Activated CD8-positive, alpha-beta memory T cell treated with anti-CD3 and anti-CD28 coated beads for 4 hours (primary cell): ENCODE measurements around the gene CIB2.

Experiments
- DNase-seq, 2 donors: peaks; one replicate each; pipeline ENCODE4 v3.0.0-alpha.2; 2020; ENCODE audit warnings: low read depth in 2 of 2

The CIB2 gene

DNA sequence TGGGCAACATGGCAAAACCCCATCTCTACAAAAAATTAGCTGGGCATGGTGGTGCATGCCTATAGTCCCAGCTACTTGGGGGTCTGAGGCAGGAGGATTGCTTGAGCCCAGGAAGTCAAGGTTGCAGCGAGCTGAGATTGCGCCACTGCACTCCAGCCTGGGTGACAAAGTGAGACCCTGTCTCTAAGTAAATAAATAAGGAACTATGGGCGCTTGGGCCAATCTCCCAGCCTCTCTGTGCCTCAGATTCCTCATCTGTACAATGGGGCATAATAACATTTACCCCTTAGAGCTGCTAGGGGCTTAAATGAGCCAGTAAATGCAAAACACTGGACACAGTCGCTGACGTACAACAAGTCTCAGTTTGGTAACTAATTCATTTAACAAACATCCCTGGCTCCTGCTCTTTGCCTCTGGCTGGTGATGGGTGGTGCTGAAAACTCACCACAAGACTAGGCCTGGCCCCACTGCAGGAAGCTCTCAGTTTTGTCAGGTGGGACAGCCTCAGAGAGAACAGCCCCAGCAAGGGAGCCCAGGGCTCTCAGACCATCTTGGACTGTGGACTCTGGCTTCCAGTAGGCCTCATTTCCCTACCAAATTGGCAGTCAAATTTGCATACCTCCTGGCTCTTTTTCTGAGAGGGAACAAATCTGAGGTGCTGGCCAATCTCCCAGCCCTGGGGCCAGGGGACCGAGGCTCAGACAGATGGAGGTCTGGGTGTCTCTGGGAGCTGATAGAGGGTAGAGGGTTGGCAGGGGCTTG, 47.4 kb downstream of the CIB2 start:
- no peak for DNase-seq

DNA sequence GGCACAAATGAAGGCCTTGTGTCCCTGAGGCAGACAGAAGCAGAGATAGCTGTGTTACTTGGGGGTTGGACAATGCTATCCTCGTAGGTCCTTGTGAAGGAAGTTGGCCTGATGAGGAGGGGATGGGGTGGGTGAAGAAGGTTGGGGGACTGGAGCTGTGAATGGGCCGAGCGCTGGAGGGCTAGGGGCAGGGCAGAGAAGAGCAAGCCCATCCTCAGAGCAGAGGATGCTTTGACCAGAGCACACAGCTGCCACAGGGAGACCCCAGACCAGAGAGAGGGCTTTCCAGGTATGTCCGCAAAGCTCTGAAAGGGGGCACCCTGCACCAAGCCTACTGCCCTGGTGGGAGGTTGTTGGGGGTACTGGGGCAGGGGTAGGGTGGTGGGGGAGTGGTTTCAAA, 48.1 kb downstream of the CIB2 start:
- no peak for DNase-seq

GRCh38 chr15:78082743-78083110, 48.5 kb downstream of the CIB2 start:
- no peak for DNase-seq

- DNase-seq, result no peak
Observed at GRCh38 chr15:78082106-78082742, 49.0 kb downstream of the CIB2 start.

DNA sequence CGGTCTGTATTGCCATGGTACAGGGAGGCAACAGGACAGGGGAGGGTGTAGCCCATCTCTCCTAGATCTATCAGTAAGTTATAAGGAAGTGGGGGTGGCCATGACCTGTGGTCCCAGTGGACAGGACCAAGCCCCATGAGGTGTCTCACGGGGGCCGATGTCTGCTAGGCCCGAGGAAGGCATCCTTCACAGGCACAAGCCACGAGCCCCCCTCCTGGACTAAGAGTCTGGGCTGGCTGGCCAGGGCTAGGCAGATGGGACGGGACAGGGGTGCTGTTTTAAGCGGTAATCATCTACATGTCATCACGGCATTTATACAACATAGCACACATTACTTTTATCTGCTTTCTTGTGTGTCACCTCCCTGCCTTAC, 51.2 kb downstream of the CIB2 start:
- DNase-seq, result no peak

DNA sequence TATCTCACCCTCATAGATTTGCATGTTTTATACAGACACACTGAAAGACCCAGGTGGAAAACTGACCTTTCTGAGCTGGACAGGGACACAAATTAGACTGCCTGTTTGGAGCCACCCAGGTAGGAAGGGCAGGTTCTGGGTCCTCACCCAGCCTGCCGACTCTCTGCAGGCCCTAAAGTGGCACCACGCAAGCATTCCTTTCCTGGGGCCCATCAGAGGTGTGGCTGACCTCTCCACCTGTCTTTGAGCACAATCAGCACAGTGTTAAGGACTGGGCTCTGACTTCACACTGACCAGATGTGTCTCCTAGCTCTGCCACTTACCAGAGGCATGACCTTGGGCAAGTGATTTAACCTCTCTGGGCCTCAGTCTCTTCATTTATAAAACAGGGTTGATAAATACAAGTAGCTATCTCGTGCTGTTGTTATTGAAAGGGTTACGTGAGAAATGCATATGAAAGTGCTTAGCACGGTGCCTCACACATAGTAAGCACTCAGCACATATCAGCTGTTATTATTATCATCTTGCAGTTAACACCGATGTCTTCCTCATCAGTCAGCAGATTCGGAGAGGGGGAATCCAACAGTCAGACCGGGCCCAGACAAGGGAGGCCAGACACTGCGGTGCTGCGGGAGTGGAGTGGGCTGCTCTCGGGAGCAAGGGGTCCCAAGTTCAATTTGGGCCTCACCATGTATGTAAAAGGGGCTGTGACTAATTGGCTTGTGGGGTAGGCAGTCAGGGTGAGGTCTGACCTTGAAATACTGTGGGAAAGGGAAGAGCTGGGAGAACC, 51.8 kb downstream of the CIB2 start:
- no peak for DNase-seq

- no peak for DNase-seq
Observed at GRCh38 chr15:78077871-78078210, 53.4 kb downstream of the CIB2 start.

DNA sequence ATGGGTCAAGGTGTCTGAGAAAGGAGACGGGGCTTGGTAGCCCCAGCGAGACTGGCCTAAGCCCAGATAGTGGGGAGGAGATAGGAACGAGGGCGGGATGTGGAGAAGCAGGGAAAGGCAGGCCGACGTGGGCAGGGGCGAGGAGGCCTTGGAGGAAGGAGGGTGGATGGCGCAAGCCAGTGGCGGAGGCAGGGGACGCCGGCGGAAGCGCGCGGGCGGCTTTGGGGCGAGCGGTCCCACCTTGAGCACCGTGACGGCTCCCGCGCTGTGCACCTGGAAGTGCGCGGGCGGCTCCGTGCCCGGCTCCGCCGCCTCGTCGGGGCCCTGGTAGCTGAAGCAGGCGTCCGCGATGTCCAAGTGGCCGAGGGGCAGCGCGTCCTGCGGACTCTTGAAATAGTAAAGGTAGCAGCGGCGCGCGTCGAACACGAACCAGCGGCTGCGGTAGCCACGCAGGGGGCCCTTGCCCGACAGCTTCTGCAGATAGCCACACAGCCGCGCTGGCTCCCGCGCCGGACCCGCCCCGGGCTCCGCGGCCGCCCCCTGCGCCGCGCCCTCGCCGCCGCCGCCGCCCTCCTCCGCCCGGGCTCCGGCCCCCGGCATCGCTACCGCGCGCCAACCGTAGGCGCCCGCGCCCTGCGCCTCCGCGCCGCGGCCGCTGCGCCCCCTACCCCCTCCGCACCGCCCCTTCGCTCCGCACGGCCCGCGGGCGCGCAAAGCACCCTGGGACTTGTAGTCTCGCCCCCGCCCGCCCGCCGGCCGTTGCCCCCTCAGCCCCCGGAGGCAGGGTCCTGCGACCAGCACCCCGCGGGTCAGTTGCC, 54.0 kb downstream of the CIB2 start, which contains the start of gene TBC1D2B:
TBC1D2B (minus strand) TSS at position 659 of the 818 bp plus-strand sequence; CDS start at position 600, 59 bp downstream.
- peak; percentile 35 to 44 for DNase-seq

DNA sequence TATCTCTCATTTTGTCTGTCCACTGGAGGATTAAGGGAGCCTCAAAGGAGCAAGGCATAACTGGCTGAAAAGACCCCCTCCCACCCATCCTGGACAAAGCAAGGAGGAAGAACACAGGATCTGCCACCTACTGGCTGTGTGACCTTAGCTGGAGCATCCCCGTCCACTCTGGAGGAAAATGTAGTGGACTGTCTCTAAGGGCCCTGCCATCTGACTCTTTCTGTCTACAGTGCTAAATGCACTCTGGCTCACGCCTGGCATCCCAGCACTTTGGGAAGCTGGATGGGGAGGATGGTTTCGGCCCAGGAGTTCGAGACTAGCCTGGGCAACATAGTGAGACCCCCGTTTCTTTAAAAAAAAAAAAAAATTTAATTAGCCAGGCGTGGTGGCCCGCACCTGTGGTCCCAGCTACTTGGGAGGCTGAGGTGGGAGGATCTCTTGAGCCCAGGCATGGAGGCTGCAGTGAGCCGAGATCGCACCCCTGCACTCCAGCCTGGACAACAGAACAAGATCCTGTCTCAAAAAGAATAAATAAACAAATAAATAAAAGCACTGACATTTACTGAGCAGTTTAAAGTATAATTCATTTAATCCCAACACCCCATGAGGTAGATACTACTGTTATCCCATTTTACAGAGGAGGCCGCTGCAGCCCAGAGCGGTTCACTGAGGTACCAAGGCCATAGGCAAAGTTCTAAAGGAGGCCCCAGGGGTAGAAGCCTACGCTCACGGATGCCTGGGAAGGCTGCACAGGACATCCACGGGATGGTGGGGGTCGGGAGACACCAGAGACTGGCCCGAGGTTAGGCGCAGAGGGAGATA, 54.8 kb downstream of the CIB2 start:
- DNase-seq, result no peak

DNA sequence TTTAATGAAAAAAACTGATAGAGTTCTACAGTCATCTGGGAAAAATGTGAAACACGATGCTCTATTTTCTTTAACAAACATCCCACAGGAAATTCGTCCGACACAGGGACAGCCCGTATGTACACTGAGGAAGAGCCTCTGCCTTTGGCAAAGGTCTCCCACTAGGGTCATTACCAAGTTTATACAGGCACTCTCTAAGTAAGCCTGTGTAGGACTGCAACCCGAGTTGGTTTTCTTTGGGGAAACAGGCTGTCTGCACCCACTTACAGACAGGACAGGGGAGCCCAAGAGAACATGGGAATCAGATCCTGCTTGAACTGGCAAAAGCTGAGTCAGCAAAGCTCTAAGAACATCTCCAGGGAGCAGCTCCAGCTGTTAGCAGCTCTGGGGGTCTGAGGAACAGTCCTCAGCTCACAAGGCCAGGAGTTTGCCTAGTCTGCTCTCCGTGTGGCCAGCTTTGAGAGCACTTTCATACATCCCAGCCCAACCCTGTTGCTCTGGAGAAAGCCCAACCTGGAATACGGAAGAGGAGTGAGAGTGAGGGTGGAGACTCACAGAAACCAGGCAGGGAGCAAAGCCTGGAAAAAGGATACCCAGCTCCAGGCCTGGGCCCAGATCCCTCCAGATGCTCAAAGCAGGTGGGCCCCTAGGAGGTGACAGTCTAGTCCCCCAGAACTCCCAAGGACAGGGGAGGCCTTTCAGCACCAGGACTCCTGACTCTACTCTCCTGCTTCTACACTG, 55.6 kb downstream of the CIB2 start:
- DNase-seq, result no peak

DNA sequence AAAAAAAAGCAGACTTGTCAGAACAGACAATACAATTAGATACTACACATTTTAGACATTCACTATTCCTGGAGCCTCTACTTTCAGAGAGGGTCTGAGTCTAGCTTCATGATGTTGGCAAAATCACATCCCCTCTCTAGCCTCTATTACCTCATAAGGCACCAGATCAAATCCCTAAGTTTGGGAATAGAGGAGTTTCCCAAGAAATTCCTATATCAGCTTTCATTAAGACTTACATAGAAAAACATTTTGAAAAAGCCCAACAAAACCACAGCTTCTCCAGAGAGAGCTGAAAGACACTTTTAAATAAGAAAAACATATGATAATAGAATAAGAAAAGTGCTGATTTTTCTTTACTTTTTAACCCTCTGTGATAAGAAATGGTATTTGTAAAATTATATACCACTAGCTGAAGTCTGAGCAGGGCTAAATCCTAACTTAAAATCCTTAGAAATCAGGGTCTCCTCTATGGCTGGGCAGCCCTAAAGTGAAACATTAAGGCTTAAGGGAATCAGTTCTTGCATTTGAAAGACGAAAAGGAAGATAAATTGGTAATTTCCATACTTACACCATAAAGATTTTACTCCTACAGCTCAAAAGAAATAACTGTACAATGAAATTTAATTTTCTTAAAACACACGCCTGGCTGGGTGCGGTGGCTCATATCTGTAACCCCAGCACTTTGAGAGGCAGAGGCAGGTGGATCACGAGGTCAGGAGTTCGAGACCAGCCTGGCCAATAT, 58.0 kb downstream of the CIB2 start:
- no peak for DNase-seq

GRCh38 chr15:78072080-78072892, 59.0 kb downstream of the CIB2 start:
- DNase-seq, result peak in 1 of 2 donors; percentile 17

- no peak for DNase-seq
Observed at GRCh38 chr15:78071383-78071782, 59.9 kb downstream of the CIB2 start.

DNA sequence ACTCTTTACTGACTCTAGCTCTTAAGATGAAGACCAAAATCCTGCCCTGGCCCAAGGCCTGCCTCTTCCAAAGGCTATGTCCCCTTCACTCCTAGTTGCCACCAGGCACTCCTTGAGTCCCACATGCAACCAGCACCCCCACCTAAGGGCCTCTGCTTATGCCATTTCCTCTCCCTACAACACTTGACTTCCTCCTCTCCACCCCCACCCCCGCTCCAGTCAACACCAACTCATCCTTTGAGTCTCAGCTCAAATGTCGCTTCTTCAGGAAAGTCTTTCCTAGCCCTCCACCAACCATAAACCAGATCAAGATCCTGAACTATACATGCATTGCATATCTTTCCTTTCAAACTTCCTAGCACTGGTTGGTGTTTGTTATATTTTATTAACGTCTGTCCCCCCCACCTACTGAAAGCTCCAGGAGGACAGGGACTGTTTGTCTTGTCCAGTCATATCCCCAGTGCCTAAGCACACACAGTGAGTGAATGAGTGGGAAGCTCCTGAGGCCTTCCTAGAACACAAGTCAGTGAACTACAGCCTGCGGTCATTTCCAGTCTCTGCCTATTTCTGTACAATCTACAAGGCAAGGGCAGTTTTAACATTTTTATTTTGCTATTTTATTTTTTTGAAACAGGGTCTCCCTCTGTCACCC, 61.1 kb downstream of the CIB2 start:
- no peak for DNase-seq

- no peak for DNase-seq
Observed at GRCh38 chr15:78069462-78070029, 61.7 kb downstream of the CIB2 start.

- no peak for DNase-seq
Observed at GRCh38 chr15:78069052-78069414, 62.2 kb downstream of the CIB2 start.

DNA sequence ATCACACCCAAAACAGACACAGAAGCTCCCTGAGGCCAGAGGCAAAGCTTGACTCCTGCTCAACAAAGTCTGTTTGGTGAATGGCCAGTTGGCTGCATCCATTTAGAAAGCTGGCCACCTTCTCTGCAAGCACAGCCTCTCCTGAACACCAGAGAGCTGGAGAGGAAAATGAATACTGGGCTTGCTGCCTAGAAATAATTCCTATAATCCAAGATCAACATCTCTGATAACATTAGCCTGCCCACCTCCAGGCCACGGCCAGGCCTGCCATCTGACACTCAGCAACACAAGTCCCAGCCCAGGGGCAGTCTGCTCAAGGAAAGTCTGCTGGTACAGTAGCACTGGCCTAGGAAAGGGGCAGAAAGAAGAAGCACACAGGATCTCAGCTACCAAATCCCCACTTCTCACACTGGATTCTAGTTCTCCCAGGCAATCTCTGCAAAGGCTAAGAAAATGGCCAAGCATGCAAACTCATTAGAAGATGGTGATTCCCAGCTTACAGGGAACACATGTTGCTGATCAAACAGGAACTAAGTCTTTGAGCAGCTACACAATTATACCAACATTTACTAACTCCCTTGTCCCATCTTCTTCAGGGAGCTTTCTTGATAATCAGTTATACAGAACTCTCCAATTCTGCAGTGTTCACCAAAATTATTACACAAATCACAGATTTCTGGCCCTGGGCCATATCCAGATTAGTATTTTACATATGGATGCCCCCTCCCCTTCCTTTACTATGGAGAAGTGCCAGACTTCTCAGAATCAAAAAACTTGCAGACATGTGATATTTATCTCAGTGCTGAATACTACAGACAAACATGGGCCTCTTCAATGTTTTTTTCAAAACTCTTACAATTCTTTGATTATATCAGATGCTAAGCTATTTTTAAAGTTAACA, 63.7 kb downstream of the CIB2 start:
- no peak for DNase-seq
